Common myeloid progenitor, CD34-positive (primary cell): Measurements from ENCODE around the gene ENGASE.

Experiments
- CTCF ChIA-PET: fragments of 350-600 bp; sonication (Branson Sonifier 250); formaldehyde crosslinking; loops from one replicate; lab custom pipeline; 2021; ENCODE audit warnings: antibody characterized with exemption; lab: Charles Lee
- POLR2A ChIA-PET: fragments of 350-600 bp; sonication (Branson Sonifier 250); formaldehyde crosslinking; loops from one replicate; lab custom pipeline; 2021; ENCODE audit warnings: antibody characterized with exemption; lab: Charles Lee
- DNase-seq, 3 donors: peaks; one replicate each; pipeline versions ENCODE4 v3.0.0 to v3.0.0-alpha.2; 2013
- H3K27ac ChIP-seq, 2 experiments: 1 replicate in 1 of 2; 2 replicates in 1 of 2; pipeline ENCODE4 v1.7.0; 2013; ENCODE audit warnings: inconsistent platforms in 2 of 2, low read length in 2 of 2, mild to moderate bottlenecking in 2 of 2, low read depth in 1 of 2, moderate library complexity in 1 of 2; ENCODE audit not compliant: severe bottlenecking in 2 of 2, insufficient read depth in 1 of 2, poor library complexity in 1 of 2
- H3K27me3 ChIP-seq, 5 experiments: replicated peaks in 2 of 5; 1 replicate in 3 of 5; 2 replicates in 2 of 5; pipeline versions ENCODE4 v1.6.1 to v1.7.0; 2013; ENCODE audit warnings: low read length in 4 of 5, mild to moderate bottlenecking in 2 of 5, moderate library complexity in 2 of 5, inconsistent platforms in 1 of 5; ENCODE audit not compliant: insufficient read depth in 5 of 5, control insufficient read depth in 4 of 5
- H3K36me3 ChIP-seq, 4 experiments: 1 replicate in 2 of 4; 2 replicates in 2 of 4; pipeline versions ENCODE4 v1.6.1 to v1.7.0; 2013; ENCODE audit warnings: low read length in 3 of 4, control low read depth in 1 of 4, mild to moderate bottlenecking in 1 of 4; ENCODE audit not compliant: control insufficient read depth in 4 of 4, insufficient read depth in 4 of 4
- H3K4me1 ChIP-seq, 4 experiments: 1 replicate in 3 of 4; 2 replicates in 1 of 4; pipeline versions ENCODE4 v1.6.1 to v1.7.1; 2013; ENCODE audit warnings: low read length in 3 of 4, mild to moderate bottlenecking in 3 of 4, control low read depth in 1 of 4, inconsistent platforms in 1 of 4, moderate library complexity in 1 of 4; ENCODE audit not compliant: control insufficient read depth in 4 of 4, insufficient read depth in 4 of 4; ENCODE audit errors: control extremely low read depth in 1 of 4
- H3K4me3 ChIP-seq, 7 experiments: 1 replicate in 4 of 7; 2 replicates in 3 of 7; pipeline versions ENCODE4 v1.5.1 to v1.7.0; 2013; ENCODE audit warnings: mild to moderate bottlenecking in 7 of 7, low read length in 6 of 7, moderate library complexity in 6 of 7, inconsistent platforms in 2 of 7, low read depth in 2 of 7, control low read depth in 1 of 7; ENCODE audit not compliant: insufficient read depth in 4 of 7, control insufficient read depth in 1 of 7; ENCODE audit errors: extremely low read depth in 1 of 7
- H3K9me3 ChIP-seq, 5 experiments: 1 replicate in 4 of 5; 2 replicates in 1 of 5; pipeline versions ENCODE4 v1.6.1 to v1.7.1; 2013; ENCODE audit warnings: low read length in 4 of 5, mild to moderate bottlenecking in 2 of 5, inconsistent platforms in 1 of 5, low read depth in 1 of 5, moderate library complexity in 1 of 5; ENCODE audit not compliant: control insufficient read depth in 4 of 5, insufficient read depth in 2 of 5; ENCODE audit errors: control extremely low read depth in 1 of 5
- WGBS: methylation state at CpG from one replicate; pipeline ENCODE4 v1.1.5; 2013; ENCODE audit not compliant: insufficient coverage; 5-methylcytosine and 5-hydroxymethylcytosine counted together

ENGASE gene

DNA sequence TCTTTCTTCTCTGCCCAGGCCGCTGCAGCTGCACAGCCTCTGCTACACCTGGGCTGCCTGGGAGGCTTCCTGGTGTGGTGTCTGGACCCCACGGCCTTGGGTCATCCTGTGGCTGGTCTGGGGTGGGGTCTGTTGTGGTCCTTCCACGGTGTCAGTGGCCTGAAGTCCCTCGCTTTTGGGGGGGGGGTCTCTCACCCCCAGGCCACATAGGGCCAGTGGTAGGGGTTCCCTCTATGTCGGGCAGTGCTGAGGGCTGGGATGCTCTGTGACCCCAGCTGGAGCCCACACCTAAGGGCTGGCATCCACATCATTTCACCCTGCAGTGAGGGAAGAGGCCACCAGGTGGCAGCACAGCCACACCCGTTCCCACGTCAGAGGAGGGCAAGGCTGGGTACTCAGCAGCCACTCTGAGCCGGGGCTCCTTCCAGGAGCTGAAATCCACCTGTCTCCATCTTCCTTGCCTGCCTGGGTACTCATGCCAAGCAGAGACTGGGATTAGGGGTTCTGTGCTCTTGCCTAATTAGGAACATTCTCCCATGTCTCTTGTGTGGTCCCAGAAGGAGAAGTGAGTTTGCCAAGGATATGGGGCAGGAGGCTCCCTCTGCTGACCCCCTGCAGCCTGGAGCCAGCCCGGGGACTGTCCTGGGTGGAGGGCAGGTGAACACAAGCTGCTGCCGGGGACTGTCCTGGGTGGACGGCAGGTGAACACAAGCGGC lies 13.0 kb downstream of the ENGASE start:
- Histone ChIP-seq H3K27ac (no peak overlapping the region), H3K27me3 (peaks cover 0 to 4% (median under 1%) of the 10 kb centered on the region in 5 experiments), H3K4me3 (no peak overlapping the region), H3K9me3 (no peaks in the 10 kb centered on the region), H3K4me1 (no peaks in the 10 kb centered on the region), H3K36me3 (peaks cover 0 to 53% (median 30%) of the 10 kb centered on the region in 4 experiments)
- peak; percentile 34 to 71 (median 54) for DNase-seq
- ChIA-PET POLR2A (interaction anchor here (0.6 kb wide), 1 partner anchor 306 kb away, joined by 3 read pairs; no protein-coding TSS in a partner anchor), CTCF (interaction anchor here (0.7 to 11.6 kb wide), 12 partner anchors 14 to 314 kb away, joined by 3 to 136 read pairs (median 4); no protein-coding TSS in a partner anchor)
- WGBS, result 50% methylated on average over 9 of the region's 12 CpGs

DNA sequence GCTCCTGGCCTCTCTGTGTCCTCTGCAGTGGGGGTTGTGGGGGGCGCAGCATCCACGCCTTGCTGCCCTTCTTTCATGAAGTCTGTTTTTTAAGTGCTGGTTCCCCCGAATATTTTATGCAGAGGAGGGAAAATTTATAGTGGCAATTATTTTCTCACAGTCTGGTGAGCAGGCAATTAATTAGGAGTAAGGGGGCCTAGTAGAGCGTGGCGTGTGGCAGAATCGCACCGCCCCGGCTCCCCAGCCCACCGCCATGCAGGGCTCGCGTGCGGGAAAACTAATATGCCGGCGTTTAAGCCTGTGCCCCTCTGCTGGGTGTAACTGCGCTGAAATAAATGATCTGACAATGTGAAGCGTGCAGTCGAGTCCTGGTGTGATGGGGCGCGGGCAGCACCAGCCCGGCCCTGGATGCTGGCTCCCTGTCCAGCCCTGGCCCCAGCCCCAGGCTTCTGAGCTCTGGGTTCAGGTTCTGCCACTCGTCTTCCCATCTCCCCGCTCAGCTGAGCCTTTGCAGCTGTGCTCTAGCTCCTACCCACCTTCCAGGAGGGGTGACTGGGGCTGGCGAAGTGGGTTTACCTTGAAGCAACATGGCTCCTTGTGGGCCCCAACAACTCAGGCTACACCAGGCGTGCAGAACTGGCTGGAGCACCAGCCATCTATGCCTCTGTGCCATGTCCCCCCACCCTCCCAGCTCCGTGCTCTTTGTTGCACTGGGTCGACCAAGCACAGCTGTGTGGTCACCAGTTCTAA lies 13.8 kb downstream of the ENGASE start:
- no peaks in the 10 kb centered on the region for H3K4me1 ChIP-seq
- peaks cover 0 to 12% (median 2%) of the 10 kb centered on the region in 5 experiments for H3K27me3 ChIP-seq
- no peak for DNase-seq
- H3K4me3 ChIP-seq, result no peak overlapping the region
- H3K9me3 ChIP-seq, result no peaks in the 10 kb centered on the region
- ChIA-PET CTCF (interaction anchor here (0.7 to 11.6 kb wide), 12 partner anchors 8 to 313 kb away, joined by 3 to 136 read pairs (median 4); no protein-coding TSS in a partner anchor), POLR2A (interaction anchor here (0.6 kb wide), 1 partner anchor 305 kb away, joined by 3 read pairs; no protein-coding TSS in a partner anchor)
- 96% methylated on average over 22 of the region's 26 CpGs for WGBS
- H3K27ac ChIP-seq, result no peak overlapping the region
- H3K36me3 ChIP-seq, result peaks cover 0 to 45% (median 27%) of the 10 kb centered on the region in 4 experiments

DNA sequence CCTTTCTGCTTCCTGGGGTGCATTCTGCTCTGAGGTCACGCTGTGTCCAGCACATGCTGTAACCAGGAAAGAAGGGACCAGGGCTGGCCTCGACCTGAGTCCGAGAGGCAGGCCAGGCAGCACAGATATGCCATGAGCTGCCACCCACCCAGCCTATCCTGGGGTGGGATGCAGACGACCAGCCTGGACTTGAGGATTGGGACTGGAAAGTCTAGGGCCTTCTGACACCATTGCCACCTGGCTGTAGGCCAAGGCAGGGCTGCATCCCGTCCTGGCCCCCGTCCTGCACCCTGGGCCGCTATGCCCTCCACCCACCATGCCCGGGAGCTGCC lies 14.3 kb downstream of the ENGASE start:
- ChIA-PET CTCF (interaction anchor here (1.1 to 11.6 kb wide), 5 partner anchors 8 to 304 kb away, joined by 3 to 136 read pairs (median 3); no protein-coding TSS in a partner anchor), POLR2A (no interaction called here)
- H3K4me1 ChIP-seq, result no peaks in the 10 kb centered on the region
- peaks cover 0 to 17% (median 2%) of the 10 kb centered on the region in 5 experiments for H3K27me3 ChIP-seq
- DNase-seq, result no peak
- 100% methylated on average over 3 of the region's 8 CpGs for WGBS
- H3K36me3 ChIP-seq, result peaks cover 0 to 40% (median 22%) of the 10 kb centered on the region in 4 experiments
- no peaks in the 10 kb centered on the region for H3K9me3 ChIP-seq
- no peak overlapping the region for H3K27ac ChIP-seq
- no peak overlapping the region for H3K4me3 ChIP-seq

DNA sequence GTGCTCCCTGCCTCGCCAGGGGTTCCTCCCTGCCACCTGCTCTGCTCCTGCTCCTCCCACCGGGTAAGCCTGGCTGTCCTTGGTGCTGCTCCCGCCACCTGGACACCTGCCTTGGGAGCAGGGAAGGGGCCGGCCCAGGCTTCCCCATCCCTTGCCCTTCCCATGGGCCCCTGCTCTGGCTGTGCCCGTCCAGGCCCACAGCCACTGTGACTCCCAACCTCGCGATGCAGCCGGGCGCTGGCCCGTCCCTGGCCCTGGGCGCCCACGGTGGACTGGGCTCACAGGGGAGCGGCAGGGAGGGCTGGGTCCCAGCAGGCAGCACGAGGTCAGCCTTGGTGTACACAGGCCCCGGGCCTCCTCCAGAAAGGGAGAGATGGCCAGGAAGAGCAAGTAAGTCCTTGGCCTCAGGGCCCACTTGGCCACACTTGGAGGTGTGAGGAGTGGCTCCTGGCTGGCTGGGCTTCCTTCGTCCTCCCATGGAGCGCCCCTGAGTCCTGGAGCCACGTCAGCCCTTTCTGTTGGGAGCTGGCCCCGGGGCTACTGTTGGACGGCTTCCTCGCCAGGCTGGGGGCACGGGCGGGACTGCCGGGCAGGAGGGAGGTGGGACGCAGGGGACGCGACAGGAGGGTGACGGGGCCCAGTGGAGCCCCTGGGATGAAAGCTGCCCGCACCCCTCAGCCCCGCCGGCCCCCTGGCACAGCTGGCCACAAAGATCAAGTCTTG lies 15.3 kb downstream of the ENGASE start:
- CTCF ChIA-PET, result interaction anchor here (1.2 to 11.6 kb wide), 5 partner anchors 9 to 303 kb away, joined by 3 to 136 read pairs (median 4); no protein-coding TSS in a partner anchor
- no peak overlapping the region for H3K4me3 ChIP-seq

DNA sequence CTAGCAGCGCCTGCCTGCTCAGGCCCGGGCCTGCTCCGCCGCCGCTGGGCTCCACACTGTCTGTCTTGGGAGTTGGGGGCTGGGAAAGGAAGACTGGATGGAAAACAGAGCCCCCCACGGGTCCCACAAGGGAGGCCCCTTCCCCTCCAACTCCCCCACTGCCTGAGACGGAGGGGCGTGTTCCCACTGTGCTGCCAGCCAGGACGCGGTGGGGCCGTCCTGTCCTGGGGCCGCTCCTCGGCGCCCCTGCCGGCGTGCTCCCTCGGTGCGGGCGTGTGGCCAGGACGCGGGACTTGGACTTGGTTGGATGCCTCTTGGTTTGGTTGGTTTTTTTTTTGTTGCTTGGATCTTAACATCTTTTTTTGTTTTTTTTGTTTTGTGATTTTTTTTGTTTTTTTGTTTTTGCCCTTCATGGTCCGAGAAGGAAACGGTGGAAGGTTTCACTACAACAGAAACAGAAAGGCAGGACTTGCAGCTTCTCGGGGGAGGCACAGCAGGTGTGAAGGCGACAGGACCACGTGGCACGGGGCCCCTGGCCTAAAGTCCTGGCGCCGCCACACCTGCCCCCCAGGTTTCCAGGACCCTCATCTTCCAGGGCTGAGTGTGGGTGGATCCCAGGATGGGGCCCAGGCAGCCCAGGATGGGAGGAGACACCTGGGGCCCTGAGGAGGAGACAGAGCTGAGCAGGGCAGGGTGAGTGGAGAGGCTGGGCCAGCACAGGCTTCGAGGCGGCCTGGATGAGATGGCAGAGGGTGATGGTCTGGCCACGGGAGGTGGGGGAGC lies 16.0 kb downstream of the ENGASE start:
- Histone ChIP-seq H3K27me3 (peaks cover 0 to 30% (median 4%) of the 10 kb centered on the region in 5 experiments), H3K27ac (no peak overlapping the region), H3K36me3 (peaks cover 0 to 23% (median 12%) of the 10 kb centered on the region in 4 experiments), H3K9me3 (no peaks in the 10 kb centered on the region), H3K4me1 (no peaks in the 10 kb centered on the region), H3K4me3 (no peak overlapping the region)
- POLR2A ChIA-PET, result no interaction called here
- CTCF ChIA-PET, result interaction anchor here (1.3 to 11.6 kb wide), 2 partner anchors 296 to 302 kb away, joined by 4 to 136 read pairs; no protein-coding TSS in a partner anchor
- 77% methylated on average over 20 of the region's 32 CpGs for WGBS
- peak in 1 of 3 donors; percentile 10 for DNase-seq

More for the DNA sequence above, 15.3 kb downstream of the ENGASE start:
- Histone ChIP-seq H3K27ac (no peak overlapping the region), H3K4me1 (no peaks in the 10 kb centered on the region), H3K9me3 (no peaks in the 10 kb centered on the region), H3K27me3 (peaks cover 0 to 23% (median 2%) of the 10 kb centered on the region in 5 experiments), H3K36me3 (peaks cover 0 to 31% (median 16%) of the 10 kb centered on the region in 4 experiments)
- POLR2A ChIA-PET, result no interaction called here
- WGBS, result 98% methylated on average over 29 of the region's 31 CpGs
- no peak for DNase-seq

DNA sequence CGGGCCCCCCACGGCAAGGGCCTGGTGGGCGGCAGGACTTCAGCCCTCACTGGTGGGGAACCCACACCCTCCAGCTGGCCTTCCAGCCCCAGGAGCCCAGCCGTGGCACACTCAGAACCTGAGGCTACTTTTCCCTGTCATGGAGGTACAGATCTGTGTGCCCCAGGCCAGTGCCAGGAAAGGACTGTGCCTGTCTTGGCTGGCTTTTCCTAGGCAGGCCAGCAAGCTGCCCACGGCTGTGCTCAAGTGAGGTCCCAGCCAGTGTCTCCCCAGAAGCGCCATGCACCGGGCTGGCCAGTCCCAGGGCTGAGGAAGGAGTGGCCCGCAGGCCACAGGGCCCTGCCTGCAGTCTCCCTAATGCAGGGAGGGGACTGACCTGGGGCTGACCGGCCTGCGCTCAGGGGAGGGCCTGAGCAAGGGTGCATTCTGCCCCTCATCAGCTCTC lies 16.6 kb downstream of the ENGASE start:
- no peak overlapping the region for H3K4me3 ChIP-seq
- no peaks in the 10 kb centered on the region for H3K9me3 ChIP-seq
- ChIA-PET CTCF (interaction anchor here (1.3 to 11.6 kb wide), 2 partner anchors 295 to 302 kb away, joined by 4 to 136 read pairs; no protein-coding TSS in a partner anchor), POLR2A (no interaction called here)
- no peak for DNase-seq
- H3K27ac ChIP-seq, result no peak overlapping the region
- H3K36me3 ChIP-seq, result peaks cover 0 to 17% (median 9%) of the 10 kb centered on the region in 4 experiments
- no peaks in the 10 kb centered on the region for H3K4me1 ChIP-seq
- WGBS, result 95% methylated on average over 8 of the region's 10 CpGs
- H3K27me3 ChIP-seq, result peaks cover 0 to 36% (median 7%) of the 10 kb centered on the region in 5 experiments
